GM19035 (cell line): ENCODE data around the gene MEFV.
A peak's percentile ranks its signal among the peaks of the same experiment; 100 is the strongest.

Source experiments
- ATAC-seq: cut with Tn5 transposase; IDR thresholded peaks from one replicate; pipeline ENCODE4 v1.9.1; 2021; ENCODE audit not compliant: unreplicated experiment

MEFV gene

DNA sequence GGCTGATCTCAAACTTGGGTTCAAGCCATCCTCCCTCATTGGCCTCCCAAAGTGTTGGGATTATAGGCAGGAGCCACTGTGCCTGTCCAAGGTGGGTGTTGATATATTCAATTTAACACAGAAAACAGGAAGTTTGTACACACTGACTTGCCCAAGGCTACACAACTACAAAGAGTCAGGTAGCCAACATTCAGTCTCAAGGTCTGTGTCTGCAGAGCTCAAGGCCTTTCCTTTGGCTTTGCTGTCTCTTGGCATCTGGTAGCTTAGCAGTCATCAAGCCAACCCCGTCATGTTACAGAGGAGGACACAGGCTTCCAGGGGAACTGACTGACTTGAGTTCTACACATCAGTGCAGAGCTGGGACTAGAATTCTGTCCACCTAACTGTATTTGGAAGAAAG, 11.9 kb upstream of the MEFV start:
- no peak for ATAC-seq

DNA sequence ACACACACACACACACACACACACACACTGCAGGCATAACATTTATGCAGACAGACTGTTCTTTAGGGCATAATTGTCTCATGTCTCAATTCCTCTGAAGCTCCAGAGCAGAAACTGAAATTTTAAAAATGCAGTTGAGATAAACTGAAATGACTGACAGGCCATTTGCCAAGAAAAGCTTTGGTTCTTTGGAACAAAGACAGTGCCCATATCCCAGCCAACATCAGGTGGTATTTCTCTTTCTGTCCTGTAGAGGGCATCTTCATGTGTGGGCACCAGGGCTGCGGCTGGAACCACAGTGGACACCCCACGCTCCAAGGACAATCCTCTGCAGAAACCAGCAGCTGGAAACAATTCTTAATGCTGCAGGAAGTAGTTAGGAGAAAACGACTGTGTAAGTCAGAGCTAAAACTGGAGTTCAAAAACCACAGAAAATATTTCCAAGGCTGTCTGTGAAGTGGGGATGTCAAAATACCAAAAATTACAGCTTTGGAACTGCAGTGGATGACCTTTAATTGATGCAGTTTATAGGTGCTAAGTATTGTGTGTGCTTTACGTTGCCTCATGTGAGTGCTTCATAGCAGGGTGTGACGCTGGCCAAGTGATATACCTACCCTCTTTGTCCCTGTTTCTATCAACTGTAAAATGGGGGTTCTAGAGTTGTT, 10.6 kb upstream of the MEFV start:
- ATAC-seq = no peak

DNA sequence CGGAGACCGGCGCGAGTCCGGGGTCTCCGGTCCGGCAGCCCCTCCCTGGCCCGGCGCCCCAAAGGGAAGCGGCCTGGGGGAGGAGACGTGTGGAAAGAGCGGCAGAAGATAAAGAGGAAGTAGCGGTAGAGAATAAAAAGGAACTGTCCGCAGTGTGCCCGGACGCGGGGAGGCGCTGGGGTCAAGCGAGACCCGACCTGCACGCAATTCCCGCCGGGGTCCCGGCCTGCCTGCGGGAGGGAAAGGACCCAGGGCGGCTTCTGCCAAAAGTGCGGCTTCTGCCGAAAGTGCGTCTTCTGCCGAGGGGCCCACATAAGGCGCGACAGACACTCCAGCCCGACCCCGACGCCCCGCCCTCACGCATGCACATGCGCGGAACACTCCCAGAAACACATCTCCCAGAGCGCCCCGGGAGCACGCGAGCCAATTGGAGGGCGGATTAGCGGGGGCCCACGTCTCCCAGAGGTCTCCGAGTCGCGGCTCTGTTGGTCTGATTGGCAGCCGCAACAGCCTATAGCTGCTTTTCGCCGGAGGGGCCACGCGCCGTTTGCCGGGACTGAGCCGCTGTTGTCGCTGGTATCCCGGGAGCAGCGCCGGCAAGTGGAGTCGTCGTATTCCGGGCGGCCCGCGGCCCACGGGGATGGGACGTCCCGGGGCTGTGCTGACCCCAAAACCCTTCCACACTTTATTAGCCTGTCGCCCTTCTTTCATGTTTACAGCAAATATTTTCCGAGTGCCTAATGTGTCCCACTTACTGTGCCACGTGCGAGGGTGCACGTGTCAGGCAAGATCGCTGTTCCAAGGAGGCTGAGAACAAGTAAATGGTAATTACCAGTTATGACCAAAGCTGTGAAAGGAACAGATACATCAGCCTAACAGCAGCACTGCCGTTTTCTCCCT, 8.0 kb upstream of the MEFV start:
- peak; percentile 88 for ATAC-seq

DNA sequence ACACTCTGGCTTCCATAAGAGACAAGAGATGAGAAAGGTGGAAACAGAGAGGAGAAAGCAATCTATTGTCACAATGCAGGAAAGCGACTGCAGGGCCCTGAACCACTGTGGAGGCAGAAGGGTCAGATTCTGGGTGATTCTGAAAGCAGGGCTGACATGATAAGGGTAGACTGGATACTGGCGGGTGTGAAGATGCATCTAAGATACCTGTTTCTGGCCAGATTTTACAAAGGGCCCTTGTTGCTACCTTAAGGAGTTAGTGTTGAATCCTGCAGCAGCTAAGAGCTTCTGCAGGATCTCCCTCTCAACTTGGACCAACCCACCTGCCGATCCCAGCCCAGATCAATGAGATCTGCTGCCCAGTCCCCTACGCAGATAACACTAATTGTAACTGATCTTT, 6.1 kb upstream of the MEFV start:
- no peak for ATAC-seq

DNA sequence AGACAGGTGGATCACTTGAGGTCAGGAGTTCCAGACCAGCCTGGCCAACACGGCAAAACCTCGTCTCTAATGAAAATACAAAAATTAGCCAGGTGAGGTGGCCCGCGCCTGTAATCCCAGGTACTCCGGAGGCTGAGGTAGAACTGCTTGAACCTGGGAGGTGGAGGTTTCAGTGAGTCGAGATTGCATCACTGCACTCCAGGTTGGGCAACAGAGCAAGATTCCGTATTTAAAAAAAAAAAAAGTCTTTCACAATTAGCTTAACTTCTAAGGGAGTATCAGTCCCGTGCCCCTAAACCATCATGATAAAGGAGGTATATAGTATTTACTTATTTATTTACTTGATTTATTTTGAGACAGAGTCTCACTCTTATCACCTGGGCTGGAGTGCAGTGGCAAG, 3.4 kb upstream of the MEFV start:
- no peak for ATAC-seq

DNA sequence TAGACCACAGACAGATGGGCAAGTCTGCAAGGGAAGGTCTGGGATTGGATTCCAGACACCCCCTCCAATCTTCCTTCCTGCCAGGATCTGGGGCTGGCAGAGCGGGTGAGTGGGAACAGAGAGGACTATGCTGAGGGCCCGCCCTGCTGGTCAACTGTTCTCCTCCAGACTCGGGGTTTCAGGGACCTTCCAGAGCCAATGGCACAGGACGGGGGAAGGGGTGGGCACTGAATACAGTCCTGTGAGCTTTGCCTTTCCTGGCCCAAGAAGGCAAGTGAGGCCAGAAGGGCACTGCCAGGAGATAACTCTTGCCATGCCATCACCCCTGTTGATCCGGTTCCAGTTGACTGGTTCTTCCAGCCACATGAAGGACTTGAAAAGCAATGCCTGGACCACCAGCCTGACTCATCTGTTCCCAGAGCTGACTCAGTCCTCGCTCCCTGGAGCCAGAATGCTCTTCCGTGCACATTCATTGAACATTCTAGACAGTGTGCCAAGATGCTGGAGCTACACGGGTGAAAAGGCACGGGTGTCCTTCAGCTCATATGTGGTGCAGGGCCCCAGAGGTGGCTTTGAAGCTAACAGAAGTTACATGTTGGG, 533 bp upstream of the MEFV start:
- ATAC-seq = no peak

DNA sequence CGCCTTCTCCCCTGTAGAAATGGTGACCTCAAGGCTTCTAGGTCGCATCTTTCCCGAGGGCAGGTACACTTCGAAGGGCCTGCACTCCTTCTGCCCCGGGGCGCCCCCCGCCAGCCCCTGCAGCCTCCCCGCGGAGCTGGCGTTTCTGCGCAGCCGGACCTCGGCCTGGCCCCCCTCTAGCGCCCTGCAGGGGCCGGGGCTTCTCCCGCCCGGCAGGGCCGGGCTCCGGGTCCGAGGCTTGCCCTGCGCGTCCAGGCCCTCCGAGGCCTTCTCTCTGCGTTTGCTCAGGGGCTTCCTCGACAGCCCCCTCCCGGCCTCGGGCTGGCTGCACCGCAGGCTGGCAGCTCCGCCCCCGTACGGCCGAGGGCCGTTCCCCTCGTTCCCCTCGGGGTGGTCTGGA, 2.1 kb downstream of the MEFV start:
- no peak for ATAC-seq

DNA sequence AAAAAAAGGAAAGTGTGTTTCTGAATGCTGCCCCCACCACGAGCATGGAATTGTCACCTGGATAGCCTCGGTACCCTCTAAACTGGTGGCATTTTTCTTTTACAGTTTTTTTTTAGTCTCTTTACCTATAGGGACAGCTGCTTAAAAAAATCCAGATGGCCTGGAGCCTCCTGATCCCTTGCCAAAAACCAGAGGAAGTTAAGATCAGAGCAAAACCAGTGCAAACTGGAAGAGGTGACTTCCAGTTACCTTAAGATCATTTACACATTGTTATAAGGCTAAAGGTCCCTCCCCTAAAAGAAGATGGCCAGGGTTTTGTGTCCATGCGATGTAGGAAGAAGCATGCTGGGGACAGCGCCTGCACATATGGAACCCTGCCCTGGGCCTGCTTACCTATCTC, 3.5 kb downstream of the MEFV start:
- no peak for ATAC-seq

DNA sequence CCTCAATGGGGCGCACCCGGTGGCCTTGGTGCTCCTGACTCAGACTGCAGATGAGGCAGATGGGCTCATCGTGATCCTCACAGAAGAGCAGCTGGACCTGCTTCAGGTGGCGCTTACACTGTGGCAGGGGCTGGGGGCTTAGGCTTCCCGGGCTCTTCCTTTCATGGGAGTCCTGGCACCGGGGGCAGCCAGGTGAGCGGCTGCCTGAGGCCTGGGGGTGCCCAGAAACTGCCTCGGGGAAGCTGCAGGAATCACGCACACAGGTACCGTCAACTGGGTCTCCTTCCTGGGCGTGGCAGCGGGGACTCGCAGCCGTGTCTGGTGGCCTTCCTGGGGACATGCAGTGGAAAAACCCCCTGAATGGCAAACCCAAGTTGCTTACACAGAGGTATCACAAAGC, 7.0 kb downstream of the MEFV start:
- ATAC-seq = no peak

DNA sequence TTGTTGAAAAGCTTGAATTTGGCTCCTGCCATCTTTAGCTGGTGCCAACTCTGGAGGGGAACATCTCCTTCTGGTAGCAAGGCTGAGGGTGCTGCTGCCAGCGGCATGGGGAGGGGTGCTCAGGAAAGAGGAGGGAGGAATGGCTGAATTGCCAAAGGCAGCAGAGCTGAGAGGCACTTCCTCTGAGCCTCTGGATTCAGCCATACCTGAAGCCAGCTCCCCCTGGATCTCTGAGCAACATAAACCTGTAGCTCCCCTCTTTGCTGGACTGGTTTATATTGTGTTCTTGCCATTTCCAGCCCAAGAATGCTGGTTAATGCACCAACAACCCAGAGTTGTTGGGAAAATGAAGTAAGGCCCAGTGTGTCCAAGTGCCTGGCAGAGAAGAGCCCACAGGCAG, 7.4 kb downstream of the MEFV start:
- ATAC-seq = no peak

DNA sequence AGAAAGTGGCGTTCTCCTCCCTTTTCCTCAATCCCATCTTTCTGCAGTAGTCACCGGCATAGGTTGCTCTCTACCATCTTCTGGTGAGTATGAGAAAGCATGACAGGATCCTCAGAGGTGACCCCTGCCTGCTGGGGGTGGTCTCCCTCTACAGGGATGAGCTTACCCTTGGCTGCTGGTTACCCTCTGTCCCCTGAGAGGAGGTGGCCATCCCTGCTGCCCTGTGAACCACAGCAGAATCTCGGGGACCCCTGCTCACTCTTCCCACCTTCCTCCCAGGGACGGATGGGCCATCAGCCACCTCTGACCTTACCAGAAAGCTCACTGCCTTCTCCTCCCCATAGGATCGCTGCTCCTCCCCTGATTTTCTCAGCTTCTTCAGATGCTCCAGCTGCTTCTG, 7.8 kb downstream of the MEFV start:
- no peak for ATAC-seq

DNA sequence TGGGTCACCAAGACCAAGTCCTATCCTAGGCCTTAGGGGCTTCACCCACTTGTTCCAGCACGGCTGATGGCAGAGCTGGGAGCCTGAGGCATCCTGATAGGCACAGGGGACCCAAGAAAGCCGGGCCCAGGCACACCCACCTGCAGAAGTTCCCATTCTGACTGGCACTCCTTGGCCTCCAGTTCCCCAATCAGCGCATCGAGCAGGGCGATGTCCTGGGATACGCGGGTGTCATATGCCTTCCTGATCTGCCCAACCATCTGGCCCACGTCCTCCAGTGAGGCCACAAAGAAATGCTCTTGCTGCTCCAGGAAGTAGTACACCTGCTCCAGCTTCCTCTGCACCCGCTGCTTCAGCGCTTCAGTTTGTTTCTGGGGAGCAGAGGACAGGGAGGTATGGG, 9.6 kb downstream of the MEFV start:
- no peak for ATAC-seq

DNA sequence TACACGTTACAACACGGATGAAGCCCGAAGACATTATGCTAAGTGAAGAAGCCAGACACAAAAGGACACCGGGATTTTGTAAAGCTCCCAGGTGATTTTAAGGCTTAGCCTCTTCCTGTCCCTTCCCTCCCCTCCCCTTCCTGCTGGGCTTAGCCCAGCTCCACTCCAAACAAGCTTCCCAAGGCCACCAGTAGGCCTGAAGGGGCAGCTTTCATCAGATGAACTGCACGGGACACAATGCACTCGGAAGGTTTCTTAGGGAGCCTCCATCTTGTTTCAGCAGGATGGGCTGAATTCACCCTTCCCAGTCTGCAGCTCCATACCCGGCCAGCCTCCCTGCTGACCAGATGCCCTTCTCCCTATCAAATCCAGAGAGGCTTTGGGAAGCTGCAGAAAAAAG, 10.4 kb downstream of the MEFV start:
- no peak for ATAC-seq

DNA sequence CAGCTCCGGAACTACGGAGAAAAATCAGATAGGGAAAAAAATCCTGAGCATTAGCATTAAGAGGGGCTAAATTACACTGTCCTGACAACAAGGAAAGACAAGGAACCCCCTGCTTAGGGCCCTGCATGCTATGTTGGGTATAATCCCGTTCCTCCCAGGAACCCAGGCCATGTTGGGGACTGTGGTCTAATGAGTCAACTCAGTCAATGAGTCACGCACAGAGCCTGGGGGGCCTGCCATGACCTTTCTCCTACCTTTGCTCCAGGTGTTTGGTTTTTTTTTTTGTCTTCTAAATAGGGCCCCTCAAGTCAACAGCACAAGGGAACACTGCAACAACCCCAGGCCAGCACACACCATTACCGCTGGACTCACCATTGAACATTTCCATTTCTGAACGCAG, 12.6 kb downstream of the MEFV start:
- no peak for ATAC-seq

DNA sequence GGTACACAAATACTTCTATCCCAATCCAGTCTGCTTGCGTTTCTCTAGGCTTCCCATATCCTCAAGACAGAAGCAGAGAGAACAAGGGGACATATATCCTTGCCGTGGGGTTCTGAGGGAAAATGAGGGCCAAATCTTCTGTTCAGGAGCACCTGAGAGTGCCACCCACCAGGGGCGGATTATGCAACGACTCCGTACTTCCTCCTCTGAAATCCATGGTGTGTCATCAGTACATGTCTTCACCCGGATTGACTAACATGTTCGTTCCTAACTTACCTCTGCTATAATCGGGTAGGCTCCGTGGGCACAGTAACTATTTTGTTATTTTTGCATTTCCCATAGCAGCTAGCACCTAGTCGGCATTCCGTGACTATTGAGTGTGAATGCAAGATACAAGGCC, 13.7 kb downstream of the MEFV start:
- ATAC-seq = no peak

DNA sequence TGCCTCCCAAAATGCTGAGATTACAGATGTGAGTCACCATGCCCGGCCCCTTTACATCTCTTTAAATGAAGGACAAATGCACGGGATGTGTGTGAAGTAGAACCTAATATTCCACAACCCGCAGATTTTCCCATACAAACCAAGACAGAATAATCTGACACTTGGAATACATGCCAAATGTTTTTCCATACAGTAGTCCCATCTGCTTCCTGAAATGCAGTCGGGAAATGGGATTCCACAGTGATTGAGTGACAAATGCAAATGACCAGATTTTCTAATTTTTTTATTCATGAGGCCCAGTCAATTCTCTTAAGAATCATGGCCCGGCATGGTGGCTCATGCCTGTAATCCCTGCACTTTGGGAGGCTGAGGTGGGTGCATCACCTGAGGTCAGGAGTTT, 14.7 kb downstream of the MEFV start:
- no peak for ATAC-seq

DNA sequence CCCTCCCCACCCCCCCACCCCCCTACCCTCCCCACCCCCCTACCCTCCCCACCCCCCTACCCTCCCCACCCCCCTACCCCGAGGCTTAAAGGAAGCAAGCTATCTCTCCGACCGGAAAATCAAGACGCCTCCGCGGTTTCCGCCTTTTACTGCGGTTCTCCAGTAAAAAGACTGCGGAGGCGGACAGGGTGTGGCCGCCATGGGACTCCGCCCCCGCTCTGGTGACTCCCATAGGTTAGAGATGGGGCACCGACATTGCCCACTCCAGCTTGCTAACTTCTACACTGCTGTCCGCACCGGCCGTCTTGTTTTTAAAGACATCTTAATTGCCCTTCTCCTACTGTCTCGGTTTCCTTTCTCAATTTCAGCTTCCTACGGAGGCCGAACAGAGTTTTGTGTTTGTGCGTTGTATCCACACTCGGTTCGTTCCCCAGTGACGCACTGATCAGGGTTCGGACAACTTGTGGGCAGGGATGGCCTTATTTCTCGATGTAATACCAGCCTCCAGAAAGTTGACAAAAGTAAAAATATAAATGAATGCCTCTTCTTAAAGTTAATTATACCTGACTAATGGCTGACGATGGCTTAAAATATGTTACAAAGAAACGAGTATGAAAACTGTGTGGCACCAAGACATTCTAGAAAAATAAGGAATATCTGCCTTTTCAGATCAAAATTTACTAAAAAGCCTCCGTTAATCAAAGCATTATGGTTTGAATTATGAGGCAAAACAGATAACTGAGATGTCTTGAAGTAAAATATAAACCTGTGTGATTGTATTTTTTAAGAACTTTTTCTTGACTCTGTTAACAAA, 20.4 kb downstream of the MEFV start:
- no peak for ATAC-seq

DNA sequence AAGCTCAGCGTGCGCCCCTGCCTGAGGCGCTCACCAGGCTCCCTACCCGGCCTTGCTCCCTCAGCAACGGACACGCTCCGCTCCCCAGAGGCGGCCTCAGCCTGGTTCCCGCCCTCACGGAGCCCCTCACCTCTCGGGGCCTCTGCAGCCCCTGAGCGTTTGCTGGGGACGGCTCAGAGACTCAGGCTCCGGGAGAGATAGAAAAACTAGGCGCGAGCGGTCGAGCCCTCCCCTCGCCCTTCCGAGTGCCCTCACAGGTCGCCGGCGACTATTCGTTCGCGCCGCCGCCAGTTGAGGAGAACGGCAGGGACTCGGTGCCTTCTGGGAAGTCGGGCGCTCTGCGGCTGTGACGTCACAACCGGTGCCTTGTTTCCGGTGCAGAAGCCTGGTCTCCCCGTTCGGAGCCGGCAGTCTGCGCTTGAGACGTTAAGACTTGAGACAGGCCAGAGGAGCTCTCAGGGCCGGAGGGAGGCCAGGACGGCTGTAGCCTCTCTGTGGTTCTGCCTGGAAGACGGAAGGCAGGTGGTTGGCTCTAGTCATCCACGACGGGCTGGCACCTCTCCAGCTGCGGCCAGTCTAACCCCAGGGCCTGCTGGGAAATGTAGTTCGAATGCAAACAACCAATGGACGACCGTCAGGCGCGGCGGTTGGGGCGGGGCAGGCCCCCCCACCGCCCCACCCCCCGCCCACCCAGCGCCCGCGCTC, 21.4 kb downstream of the MEFV start, which contains the start of gene ZNF200:
Gene ZNF200 (minus strand): TSS at position 302 of the 705 bp plus-strand sequence. CDS start 1,403 bp downstream, outside the sequence.
- ATAC-seq = peak; percentile 96

DNA sequence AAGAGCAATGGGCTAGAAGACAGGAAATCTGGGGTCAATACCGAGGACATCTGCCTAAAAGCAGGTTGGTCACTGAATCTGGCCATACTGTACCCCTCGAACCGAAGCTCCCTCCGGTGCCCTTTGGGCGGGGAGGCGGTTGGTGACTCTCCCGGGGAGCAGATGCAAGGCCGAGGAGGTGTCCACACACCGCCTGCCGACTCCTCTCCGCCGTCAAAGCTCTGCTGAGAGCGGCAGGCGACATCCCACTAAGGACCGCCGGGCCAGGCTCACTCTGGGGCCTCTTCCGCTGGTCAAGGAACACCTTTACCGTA, 21.9 kb downstream of the MEFV start:
- no peak for ATAC-seq

DNA sequence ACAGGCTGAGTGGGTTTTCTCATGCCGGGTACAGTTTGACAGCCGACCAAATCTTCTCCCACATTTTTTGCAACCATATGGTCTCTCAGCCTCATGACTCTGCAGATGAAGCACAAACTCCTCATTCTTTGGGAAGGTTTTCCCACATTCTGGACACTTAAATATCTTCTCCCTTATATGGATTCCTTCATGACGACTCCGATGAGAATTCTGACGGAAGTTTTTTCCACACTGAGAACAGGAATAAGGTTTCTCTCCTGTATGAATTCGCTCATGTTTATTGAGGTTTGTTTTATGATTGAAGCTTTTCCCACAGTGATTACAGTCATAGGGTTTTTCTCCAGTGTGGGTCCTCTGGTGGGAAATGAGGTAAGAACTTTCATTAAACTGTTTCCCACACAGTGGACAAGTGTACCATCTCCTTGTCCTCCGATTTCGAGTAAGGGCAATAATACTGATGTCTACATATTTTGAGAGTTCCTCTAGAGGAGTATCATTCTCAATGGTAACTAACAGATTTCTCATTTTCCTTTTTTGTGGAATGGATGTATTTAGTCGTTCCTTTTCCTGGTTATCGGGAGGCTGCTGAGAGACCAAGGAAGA, 32.4 kb downstream of the MEFV start:
- no peak for ATAC-seq
